Measurements from ENCODE around the gene CENPV.
A peak's percentile ranks its signal among the peaks of the same experiment; 100 is the strongest.

The CENPV gene

GRCh38 chr17:16384557-16384956 is 31.3 kb upstream of the CENPV start:
- peak overlapping the region; percentile 52 for H3K4me3 Mint-ChIP-seq
- TF ChIP-seq CTCF (IDR thresholded peaks at IDR 0.05): no peak
- H3K4me1 Mint-ChIP-seq: peaks cover 54% of the 10 kb centered on the region
- H3K36me3 Mint-ChIP-seq (ENCODE audit: low read depth): peaks cover 41% of the 10 kb centered on the region
- DNase-seq: no peak
- peaks cover 7% of the 10 kb centered on the region for H3K9me3 Mint-ChIP-seq
- H3K27ac Mint-ChIP-seq: peak overlapping the region; percentile 46
- H3K27me3 Mint-ChIP-seq (ENCODE audit: low read depth, poor library complexity): peaks cover 2% of the 10 kb centered on the region

- Mint-ChIP-seq H3K36me3 (ENCODE audit: low read depth) (peaks cover 37% of the 10 kb centered on the region), H3K4me3 (peak overlapping the region; percentile 97), H3K27me3 (ENCODE audit: low read depth, poor library complexity) (peaks cover 3% of the 10 kb centered on the region), H3K9me3 (peaks cover 11% of the 10 kb centered on the region), H3K4me1 (peaks cover 54% of the 10 kb centered on the region), H3K27ac (peak overlapping the region; percentile 32)
- TF ChIP-seq CTCF (IDR thresholded peaks at IDR 0.05): no peak
- DNase-seq: no peak
Observed at GRCh38 chr17:16383772-16384287, 30.6 kb upstream of the CENPV start.

GRCh38 chr17:16383216-16383615 is 29.9 kb upstream of the CENPV start:
- peak overlapping the region; percentile 97 for H3K4me3 Mint-ChIP-seq
- no peak for TF ChIP-seq CTCF (IDR thresholded peaks at IDR 0.05)
- H3K27ac Mint-ChIP-seq: peak overlapping the region; percentile 32
- peaks cover 3% of the 10 kb centered on the region for H3K27me3 Mint-ChIP-seq (ENCODE audit: low read depth, poor library complexity)
- H3K9me3 Mint-ChIP-seq: peaks cover 11% of the 10 kb centered on the region
- H3K36me3 Mint-ChIP-seq (ENCODE audit: low read depth): peaks cover 37% of the 10 kb centered on the region
- DNase-seq: no peak
- H3K4me1 Mint-ChIP-seq: peaks cover 54% of the 10 kb centered on the region

- no peak for DNase-seq
- Mint-ChIP-seq H3K4me3 (peak overlapping the region; percentile 97), H3K27ac (peak overlapping the region; percentile 100), H3K27me3 (ENCODE audit: low read depth, poor library complexity) (peaks cover 3% of the 10 kb centered on the region), H3K4me1 (peaks cover 43% of the 10 kb centered on the region), H3K9me3 (peaks cover 11% of the 10 kb centered on the region), H3K36me3 (ENCODE audit: low read depth) (peaks cover 37% of the 10 kb centered on the region)
- no peak for TF ChIP-seq CTCF (IDR thresholded peaks at IDR 0.05)
Observed at GRCh38 chr17:16381496-16381820, 28.2 kb upstream of the CENPV start.

- Mint-ChIP-seq H3K27me3 (ENCODE audit: low read depth, poor library complexity) (peaks cover 3% of the 10 kb centered on the region), H3K36me3 (ENCODE audit: low read depth) (peaks cover 37% of the 10 kb centered on the region), H3K9me3 (peaks cover 11% of the 10 kb centered on the region), H3K27ac (peak within 1 kb of the TSS; percentile 100), H3K4me3 (peak within 1 kb of the TSS; percentile 97), H3K4me1 (peaks cover 43% of the 10 kb centered on the region)
- TF ChIP-seq CTCF (IDR thresholded peaks at IDR 0.05): no peak
- peak; percentile 93 for DNase-seq
Observed at GRCh38 chr17:16380640-16381495, 27.6 kb upstream of the CENPV start, which contains the start of gene UBB. Gene UBB, plus strand, starts transcription at chr17:16381091. Its CDS starts 817 bp downstream, at chr17:16381908.
